Activated CD8-positive, alpha-beta memory T cell treated with anti-CD3 and anti-CD28 coated beads for 36 hours (primary cell): ENCODE data around the gene RPAP3. TPM values are rescaled to one million over a fixed set of nuclear protein-coding genes. Genes with fewer than 3 reads are reported as not detected.

Source experiments
- CTCF ChIA-PET: fragments of 350-600 bp; sonication (Branson Sonifier 250); formaldehyde crosslinking; loops from one replicate; lab custom pipeline; 2021; ENCODE audit warnings: antibody characterized with exemption; lab: Charles Lee
- POLR2A ChIA-PET: fragments of 350-600 bp; sonication (Branson Sonifier 250); formaldehyde crosslinking; loops from one replicate; lab custom pipeline; 2021; ENCODE audit warnings: antibody characterized with exemption; lab: Charles Lee
- total RNA-seq, 2 experiments: library from RNA; stranded (reverse); gene quantifications; one replicate each; pipeline ENCODE4 v1.2.3, GENCODE V29; 2021

The RPAP3 gene
- total RNA-seq, 2 experiments from 2014 or later, result 52.0 to 55.2 TPM

- CTCF ChIA-PET, result interaction anchor here (1.1 to 3.3 kb wide), 3 partner anchors 10 to 35 kb away, joined by 4 to 19 read pairs (median 5); no protein-coding TSS in a partner anchor
These were observed 26.7 kb upstream of the RPAP3 start for GRCh38 chr12:47732504-47732903.

DNA sequence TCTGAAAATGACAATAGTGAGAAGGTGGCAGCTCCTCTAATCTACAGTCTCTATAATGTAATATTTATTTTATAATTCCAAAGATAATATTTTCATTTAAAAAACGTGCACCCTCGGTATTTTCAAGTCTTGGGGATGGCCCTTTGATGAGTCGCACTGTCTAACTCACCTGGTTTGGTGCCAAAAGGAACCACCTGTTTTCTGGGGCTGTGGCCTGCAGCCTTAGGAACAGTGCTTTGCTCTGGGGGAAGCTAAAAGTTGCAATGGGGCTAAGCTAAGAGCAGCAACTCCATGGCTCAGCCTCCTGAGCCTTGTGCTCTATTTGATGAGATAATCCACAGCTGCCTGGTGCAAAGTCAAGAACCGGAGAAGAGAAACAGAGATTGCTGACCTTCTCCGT, 25.9 kb upstream of the RPAP3 start:
- ChIA-PET CTCF (interaction anchor here (0.5 to 3.3 kb wide), 3 partner anchors 11 to 237 kb away, joined by 3 to 19 read pairs (median 3); no protein-coding TSS in a partner anchor), POLR2A (no interaction called here)

More at GRCh38 chr12:47732504-47732903, 26.7 kb upstream of the RPAP3 start:
- POLR2A ChIA-PET, result no interaction called here

DNA sequence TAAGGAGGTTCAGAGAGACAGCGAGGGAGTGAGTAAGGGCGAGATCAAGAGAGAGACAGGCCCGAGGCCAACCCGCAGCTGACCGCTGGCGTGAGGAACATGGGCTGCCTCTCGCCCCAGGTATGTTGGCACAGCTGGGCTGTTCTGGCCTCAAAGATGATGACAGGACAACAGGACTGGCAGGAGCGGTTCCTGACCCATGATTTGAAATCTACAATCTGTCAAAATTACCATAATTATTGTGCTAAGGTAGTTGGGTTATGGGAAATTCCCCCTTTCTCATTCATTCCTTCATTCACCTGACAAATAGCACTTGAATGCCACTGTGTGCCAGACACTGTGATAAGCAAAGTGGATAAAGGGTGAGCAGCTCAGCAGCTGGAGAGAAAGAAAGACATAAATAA, 24.5 kb upstream of the RPAP3 start:
- ChIA-PET POLR2A (no interaction called here), CTCF (interaction anchor here (1.1 kb wide), 1 partner anchor 14 kb away, joined by 3 read pairs; no protein-coding TSS in a partner anchor)

DNA sequence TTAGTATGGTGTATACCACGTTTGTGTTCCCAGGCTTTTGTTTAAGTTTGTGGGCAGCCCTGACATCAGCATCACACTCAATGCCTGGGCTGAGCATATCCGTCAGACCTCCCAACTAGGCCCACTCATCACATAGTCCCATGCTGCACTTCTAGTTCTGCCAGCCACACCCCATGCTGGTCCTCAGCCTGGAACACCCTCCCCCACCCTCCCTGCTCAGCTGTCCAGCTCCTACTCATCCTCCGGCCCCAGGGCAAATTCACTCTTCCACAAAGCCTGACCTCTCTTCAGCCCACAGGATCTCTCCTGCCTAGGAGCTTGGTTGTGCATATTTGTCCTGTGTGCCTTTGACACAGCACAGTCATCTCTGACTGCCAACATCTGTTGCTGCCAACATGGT, 23.4 kb upstream of the RPAP3 start:
- CTCF ChIA-PET, result interaction anchor here (1.5 kb wide), 1 partner anchor 15 kb away, joined by 5 read pairs; no protein-coding TSS in a partner anchor
- POLR2A ChIA-PET, result no interaction called here

DNA sequence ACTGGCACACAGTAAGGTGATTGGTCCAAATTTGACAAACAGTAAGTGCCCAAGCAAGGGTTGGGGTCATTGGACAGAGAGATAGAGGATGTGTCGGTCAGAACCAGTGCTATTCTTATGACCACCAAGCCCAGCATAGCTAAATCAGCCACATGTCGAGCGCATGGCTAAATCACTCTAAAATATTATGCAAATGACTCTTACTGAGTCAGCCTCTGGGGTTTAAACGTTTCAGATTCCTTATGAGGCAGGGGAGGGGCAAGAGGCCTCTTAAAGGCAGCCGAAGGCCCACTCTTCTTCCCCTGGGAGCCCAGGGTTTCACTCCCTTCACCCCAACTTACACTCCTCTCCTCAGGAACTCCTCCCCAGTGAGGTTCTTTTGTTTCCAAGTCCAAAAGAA, 20.1 kb upstream of the RPAP3 start:
- ChIA-PET CTCF (interaction anchor here (0.6 to 1.6 kb wide), 3 partner anchors 16 to 113 kb away, joined by 3 to 7 read pairs (median 3); no protein-coding TSS in a partner anchor), POLR2A (no interaction called here)

GRCh38 chr12:47725091-47725772, 19.4 kb upstream of the RPAP3 start, which contains the start of gene ENDOU:
Gene ENDOU (minus strand): TSS chr12:47725490. CDS start chr12:47725413, 77 bp downstream.
- ChIA-PET CTCF (interaction anchor here (1.1 to 2.5 kb wide), 3 partner anchors 17 to 41 kb away, joined by 5 to 7 read pairs (median 7); no protein-coding TSS in a partner anchor), POLR2A (interaction anchor here (0.6 kb wide), 1 partner anchor 19 kb away, joined by 4 read pairs; no protein-coding TSS in a partner anchor)

DNA sequence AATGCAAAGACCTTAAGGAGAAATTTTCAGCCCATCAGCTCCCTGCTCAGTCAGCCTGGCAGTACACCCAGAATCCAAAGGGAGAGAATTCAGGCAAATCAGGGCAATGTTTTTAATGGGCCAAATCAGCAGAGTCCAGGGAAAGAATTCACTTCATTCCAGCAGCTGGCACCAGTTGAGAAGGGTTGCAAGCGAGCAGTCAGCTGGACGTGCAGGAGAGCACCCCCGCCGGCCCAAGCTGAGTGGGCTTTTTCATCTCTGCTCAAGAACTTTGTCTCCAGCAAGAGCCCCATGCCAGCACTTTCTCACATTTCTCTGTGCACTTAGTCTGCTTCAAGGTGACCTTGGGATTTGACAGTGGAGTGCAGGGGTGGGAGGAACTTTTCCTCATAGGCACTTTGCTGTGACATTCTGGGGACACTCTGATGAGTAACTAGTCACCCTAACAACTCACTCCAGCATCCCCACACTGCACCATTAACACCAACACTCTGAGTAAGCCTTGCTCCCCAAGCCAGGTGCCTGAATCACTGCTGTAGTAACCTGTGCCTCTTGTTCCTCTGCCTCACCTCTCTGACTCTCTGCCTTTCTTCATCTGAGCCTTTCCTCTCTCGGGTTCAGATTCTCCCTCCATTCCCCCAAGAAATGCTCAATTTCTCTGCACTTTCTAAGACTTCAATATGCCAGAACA, 17.3 kb upstream of the RPAP3 start:
- ChIA-PET POLR2A (no interaction called here), CTCF (interaction anchor here (1.2 to 2.5 kb wide), 4 partner anchors 7 to 116 kb away, joined by 3 to 7 read pairs (median 4); no protein-coding TSS in a partner anchor)

DNA sequence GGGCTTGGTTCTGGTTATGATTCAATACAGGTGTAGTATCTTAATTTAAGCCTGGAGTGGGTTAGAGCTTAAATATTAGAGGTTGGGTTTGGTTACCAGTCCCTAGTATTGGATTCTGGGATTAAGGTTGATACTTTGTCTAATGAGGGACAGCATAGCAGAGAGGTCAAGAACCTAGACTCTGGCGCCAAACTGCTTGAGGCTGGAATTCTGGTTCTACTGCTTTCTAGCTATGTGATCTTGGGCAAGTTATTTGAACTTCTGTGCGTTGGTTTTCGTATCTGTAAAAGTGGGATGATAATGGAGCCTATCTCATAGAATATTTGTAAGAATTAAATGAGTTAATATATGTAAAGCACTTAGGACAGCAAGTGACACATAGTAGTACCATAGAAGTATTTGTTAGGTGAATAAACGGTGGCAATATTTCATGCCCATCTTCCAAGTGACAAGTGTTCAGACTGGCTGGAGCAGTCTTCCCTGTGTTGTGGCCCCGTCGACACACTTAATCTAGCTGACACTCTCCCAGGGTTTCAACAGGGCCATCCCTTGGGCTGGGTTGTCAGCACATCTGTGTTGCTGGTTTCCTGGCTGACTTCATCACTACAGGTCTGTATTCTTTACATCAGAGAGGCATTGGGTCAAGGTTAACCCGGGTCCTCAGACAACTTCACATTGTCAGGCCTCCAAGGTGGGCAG, 16.5 kb upstream of the RPAP3 start:
- ChIA-PET POLR2A (no interaction called here), CTCF (interaction anchor here (0.5 to 1.1 kb wide), 2 partner anchors 33 to 479 kb away, joined by 3 to 4 read pairs; no protein-coding TSS in a partner anchor)

DNA sequence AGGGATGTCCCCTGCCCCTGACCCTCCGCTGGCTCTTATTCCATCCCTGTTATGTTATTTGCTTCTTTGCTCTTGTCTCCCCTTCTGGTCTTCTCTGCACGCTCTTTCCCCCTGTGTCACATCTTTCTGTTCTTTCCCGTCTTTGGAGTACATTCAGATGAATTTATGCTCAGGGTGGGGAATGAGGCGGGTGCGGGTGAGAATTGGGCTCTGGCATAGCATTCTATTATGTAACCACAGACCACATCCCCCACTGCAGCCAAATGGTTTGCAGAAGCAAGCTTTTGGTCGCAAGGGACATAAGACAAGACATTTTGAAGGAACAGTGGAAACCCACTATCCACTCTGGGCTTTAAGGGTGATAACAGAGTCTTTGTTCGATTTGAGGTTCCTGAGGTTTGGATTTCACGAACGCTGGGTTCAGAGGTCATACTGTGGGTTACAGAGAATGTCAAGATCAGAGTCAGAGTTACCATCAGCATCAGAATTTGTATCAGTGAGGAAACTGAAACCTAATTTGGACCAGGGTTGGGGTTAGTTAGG, 15.7 kb upstream of the RPAP3 start:
- CTCF ChIA-PET, result interaction anchor here (1.1 kb wide), 1 partner anchor 34 kb away, joined by 3 read pairs; no protein-coding TSS in a partner anchor
- POLR2A ChIA-PET, result no interaction called here

- ChIA-PET CTCF (interaction anchor here (1.1 to 1.7 kb wide), 3 partner anchors 23 to 119 kb away, joined by 3 to 5 read pairs (median 4); no protein-coding TSS in a partner anchor), POLR2A (no interaction called here)
These were observed 12.7 kb upstream of the RPAP3 start for GRCh38 chr12:47718531-47718930.

GRCh38 chr12:47717443-47718193, 11.8 kb upstream of the RPAP3 start:
- POLR2A ChIA-PET, result no interaction called here
- CTCF ChIA-PET, result interaction anchor here (0.7 to 2.2 kb wide), 6 partner anchors 24 to 120 kb away, joined by 3 to 10 read pairs (median 4); no protein-coding TSS in a partner anchor

GRCh38 chr12:47717046-47717442, 11.2 kb upstream of the RPAP3 start:
- ChIA-PET CTCF (interaction anchor here (0.7 to 3.6 kb wide), 5 partner anchors 41 to 59 kb away, joined by 3 to 26 read pairs (median 4); no protein-coding TSS in a partner anchor), POLR2A (no interaction called here)

DNA sequence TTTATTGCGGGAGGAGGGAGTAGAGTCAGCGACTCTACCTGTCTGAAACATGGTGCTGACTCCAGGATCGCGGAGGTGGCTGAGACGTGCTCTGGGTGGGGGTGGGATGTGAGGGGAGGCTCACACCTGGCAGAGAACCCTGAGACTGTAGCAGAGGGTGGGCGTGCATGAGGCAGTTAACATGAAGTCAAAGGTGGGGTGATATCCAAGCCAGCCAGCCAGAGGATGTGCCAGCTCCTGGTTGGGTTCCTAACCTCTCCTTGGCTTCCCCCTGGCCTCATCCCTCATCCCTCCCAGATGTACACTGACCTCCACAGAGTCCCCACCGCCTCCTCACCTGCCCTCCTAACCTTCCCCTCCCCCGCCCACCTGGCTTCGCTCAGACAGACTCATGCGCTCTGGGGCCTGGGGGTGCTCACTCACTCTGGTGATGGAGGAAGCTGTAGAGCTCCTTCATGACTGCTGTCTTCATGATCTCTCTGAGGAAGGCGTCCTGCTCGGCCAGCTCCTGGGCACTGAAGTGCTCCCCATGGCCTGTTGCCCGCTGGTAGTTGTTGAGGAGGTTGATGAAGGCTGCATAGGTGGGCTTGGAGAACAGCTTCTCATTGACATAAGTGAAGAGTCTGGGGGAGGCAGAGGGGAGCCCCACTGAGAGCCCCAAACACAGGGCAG, 10.2 kb upstream of the RPAP3 start:
- ChIA-PET CTCF (interaction anchor here (0.7 to 3.6 kb wide), 21 partner anchors 8 to 135 kb away, joined by 3 to 36 read pairs (median 4); partner anchors contain the start of genes RAPGEF3 and SLC48A1), POLR2A (no interaction called here)

GRCh38 chr12:47715393-47715876, 9.6 kb upstream of the RPAP3 start:
- POLR2A ChIA-PET, result no interaction called here
- CTCF ChIA-PET, result interaction anchor here (0.7 to 3.6 kb wide), 25 partner anchors 8 to 145 kb away, joined by 3 to 36 read pairs (median 4); partner anchors contain the start of genes RAPGEF3 and SLC48A1

- CTCF ChIA-PET, result interaction anchor here (0.7 to 3.6 kb wide), 21 partner anchors 27 to 145 kb away, joined by 3 to 36 read pairs (median 5); partner anchors contain the start of genes RAPGEF3 and SLC48A1
- POLR2A ChIA-PET, result no interaction called here
These were observed 9.1 kb upstream of the RPAP3 start for GRCh38 chr12:47714826-47715386.

DNA sequence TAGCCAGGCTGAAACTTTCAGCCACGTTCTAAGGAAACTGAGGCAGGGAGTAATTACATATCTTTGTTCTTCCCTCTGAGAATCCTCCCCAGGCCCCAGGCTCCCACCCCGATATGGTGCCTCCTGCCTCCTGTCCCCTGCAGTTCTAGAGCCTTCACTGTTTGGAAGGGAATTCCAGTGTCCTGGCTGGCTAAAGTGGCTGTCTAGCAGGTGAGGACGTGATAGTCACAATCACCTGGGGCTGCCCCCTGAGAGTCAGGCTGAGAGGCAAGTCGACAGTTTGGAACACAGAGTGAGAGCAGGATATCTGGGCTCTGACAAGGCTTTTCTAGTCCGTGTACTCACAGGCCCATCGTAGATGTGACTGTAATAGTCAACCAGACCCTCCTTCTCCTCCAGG, 6.3 kb upstream of the RPAP3 start:
- ChIA-PET CTCF (interaction anchor here (1.0 to 1.2 kb wide), 2 partner anchors 30 to 127 kb away, joined by 4 to 5 read pairs; no protein-coding TSS in a partner anchor), POLR2A (no interaction called here)
